NCI-H1694 treated with DMSO at 0.1 percent for 48 hours (cell line): ENCODE results near the gene PCBD2.
"Not testable (repeated sequence)": the region's sequence is repeated elsewhere in the genome, so short reads cannot be mapped to it uniquely, and the experiment has no call there.

ENCODE experiments used
- DNase-seq: peaks from one replicate; lab custom pipeline; 2025; lab: John Stamatoyannopoulos, UW

PCBD2 gene

DNA sequence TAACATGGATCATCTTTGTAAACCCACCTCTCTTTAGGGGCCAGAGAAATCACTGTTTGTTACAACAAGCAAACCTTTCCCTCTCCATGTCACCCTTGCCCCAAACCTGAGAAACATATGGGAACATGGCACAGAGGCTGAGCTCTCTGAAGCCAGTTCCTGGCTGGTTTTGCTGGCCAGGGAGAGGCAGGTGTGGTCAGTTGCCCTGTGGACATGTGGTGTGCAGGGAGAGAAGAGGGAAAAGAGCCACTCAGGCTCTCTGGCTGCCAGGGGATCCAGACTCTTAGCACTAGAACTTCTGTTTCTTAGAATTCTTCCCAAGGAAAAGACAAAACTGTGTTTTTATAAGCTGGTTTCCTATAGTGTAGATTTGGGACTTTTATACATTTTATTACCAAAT lies 58.2 kb downstream of the PCBD2 start:
- DNase-seq = no peak

DNA sequence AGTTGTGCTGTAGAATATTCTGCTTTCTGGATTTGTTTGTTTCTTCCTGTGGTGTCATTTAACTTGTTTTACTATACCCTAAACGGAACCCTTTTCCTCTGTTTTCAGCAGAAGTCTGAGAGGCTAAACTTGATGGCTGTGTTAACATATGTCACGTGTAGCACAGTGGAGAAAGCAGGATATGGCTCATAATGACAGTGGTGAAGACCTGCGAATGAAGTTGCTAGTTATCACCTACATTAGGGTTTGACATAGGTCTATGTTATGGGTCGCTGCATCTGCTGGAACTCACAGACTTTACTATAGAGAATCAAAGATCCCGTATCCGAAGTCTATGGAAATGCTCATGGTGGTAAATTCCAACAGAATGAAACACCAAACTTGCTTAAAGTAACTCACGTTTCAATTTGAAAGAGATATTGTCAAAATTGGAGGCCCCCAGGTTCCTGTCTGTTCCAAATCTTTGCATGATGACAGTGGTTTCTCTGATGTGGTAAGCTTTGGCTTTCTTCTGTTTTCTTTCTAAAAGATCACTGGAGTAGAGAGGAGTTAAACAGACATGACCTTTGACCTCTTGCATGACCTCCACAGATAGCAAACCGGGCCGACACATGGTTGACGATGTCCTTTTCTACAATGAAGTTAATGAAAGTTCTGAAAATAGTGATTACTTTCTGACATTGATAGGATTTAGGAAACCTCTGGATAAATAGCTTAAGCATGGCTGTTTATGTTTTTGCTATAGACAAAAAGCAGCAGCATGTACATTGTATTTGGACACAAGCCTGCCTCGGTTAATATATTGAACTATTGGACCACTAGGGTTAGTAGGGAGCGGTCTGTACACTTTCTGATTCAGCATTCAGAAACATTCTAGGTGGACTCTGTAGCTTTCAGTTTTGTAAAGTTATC lies 59.7 kb downstream of the PCBD2 start:
- DNase-seq = no peak

DNA sequence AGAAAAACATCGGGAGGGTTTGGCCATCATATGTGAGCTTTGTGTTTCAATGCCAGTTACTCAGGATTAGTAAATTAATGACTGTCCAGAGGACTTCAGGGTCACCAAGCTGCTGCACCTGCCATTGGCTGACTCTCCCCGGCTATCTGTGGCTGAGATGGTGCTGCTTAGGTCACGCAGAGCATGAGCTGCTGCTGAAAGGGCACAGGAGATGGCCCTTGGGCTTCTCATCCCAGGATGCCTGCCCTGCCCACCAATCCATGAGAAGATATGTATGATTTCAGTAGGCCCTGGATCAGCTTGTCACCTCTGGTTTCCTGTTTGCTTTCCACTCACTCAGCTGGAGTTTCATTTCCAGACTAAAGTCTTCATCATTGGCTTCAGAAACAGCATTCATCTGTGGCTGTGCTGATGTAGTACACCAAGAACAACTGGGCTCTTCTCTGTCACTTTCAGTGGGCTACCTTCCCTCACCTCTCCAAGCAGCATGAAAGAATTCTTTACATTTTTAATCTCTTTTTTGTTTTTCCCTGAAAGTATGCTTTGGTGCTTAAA lies 60.4 kb downstream of the PCBD2 start:
- no peak for DNase-seq

DNA sequence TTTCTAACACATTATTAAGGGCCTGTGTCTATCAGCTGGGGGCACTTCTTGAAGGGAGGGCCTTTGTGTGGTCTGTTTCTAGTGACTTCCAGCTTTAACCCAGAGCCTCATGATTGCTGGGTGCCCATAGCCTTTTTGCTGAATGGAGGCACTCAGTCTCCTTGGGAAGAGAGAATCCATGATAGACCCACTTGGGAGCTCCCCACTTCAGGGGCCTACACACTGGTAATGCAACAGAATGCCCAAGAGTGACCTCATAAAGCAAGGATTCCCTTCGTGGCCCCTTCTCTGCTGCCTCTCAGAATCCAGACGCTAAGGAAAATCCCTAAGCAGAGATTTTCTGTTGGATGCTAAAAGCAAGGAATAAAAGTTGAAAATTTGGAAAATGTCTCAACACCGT lies 62.7 kb downstream of the PCBD2 start, which contains the start of gene CATSPER3:
Gene CATSPER3 (plus strand): TSS at position 301 of the 400 bp plus-strand sequence. CDS start 85 bp downstream, at position 386.
- no peak for DNase-seq

DNA sequence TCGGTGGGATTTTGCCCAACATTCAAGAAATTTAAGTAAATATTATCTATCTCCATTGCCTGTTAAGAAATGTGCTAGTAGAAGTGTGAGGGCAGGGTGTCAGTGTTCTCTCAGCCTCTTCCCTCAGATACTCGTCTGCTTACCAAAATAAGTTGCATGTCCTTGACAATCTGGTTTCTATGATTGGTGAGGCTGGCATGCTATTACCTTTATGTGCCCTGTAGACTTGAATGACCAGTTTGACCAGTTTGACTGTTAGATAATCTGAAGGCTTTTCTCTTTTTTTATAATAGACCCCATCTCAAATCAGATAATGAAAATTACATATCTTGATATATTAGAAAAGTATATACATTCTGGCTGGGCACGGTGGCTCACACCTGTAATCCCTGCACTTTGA lies 63.1 kb downstream of the PCBD2 start:
- no peak for DNase-seq

DNA sequence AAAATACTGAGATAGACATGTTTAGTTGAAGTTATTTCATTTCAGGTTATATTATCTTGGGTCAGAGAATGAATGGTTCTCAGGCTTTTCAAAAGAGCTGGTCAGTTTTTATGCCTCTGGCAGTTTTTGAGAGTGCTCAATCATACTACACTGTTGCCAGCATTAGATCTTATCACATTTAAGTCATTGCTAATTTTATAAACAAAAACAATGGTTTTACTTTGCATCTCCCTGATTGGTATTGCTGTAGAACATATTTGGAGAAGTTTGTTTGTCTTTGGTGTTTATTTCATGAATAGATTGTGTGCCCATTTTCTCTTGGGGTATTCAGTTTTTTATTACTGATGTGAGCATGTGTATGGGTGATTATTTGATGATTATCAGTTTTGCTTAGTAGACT lies 64.2 kb downstream of the PCBD2 start:
- DNase-seq = no peak

DNA sequence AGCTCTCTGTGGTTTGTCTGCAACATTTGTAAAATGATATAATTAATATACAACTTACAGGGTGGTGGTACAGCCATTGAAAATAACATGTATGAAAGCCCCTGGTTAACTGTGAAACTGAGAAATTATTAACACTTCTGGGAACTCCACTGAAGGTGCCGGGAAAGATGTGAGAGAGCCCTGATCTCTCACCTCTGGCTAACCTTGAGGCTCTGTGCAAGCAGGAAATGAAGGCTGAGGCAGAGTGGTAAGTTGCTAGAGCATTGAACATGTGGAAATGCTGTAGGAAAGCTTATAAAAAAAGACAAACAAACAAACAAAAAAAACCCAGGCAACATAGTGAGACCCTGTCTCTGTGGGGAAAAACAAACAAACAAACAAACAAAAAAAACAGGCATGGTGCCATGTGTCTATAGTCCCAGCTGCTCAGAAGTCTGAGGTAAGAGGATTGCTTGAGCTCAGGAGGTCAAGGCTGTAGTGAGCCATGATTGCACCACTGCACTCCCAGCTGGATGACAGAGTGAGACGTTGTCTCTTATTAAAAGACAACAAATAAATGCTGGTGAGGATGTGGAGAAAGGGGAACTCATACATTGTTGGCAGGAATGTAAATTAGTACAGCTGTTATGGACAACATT lies 70.3 kb downstream of the PCBD2 start:
- no peak for DNase-seq

DNA sequence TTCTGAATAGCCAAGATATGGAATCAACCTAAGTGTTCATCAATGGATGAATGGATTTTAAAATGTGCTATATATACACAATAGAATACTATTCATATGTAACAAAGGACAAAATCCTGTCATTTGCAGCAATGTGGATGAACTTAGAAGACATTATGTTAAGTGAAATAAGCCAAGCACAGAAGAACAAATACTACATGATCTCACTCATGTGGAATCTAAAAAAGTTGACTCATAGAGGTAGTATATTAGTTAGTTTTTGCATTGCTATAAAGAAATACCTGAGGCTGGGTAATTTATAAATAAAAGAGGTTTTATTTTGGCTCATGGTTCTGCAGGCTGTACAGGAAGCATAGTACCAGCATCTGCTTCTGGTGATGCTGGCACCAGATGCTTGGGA lies 70.9 kb downstream of the PCBD2 start:
- no peak for DNase-seq

DNA sequence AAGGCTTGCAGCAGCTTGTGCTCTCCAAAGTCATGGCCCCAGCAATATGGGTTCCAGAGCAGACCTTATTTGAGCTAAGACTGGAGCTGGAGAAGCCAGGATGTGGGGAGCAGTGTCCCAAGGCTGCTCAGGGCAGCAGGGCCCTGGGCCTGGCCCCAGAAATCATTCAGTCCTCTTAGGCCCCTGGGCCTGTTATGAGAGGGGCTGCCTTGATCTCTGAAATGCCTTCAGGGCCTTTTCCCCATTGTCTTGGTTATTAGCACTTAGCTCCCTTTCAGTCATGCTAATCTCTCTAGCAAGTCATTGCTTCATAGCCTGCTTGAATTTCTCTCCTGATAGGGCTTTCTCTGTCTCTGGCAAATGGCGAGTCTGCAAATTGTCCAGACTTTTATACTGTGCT lies 71.9 kb downstream of the PCBD2 start:
- DNase-seq = no peak

DNA sequence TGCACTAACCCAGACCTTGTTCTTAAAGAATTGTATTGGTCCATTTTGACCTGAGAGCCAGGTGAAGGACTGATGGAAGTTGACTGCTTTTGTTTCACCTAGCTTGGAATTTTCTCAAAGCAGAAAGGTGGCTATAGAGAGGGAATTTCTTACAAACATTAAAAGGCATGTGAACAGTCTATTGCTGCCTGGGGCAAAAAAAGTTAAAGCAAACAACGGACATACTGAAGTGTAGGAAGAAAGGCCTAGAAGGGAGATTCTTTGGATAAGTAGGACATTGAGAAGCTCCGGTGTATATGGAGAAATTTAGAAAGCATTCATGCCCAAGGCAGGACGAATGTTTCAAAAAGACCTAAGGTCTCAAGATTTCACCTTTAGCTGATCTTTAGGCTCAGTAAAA lies 74.5 kb downstream of the PCBD2 start:
- no peak for DNase-seq

DNA sequence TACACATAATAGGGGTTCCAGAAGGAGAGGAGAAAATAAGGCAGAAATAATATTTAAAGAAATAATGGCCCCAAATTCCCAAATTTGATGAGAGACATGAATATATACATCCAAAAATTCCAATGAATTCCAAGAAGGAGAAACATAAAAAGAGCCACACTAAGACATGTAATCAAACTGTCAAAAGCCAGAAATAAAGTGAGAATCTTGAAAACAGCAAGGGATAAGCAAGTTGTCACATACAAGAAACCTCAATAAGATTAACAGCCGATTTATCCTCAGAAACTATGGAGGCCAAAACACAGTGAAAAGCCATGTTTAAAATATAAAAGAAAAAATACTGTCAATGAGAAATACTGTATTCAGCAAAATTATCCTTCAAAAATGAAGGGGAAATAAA lies 77.3 kb downstream of the PCBD2 start:
- no peak for DNase-seq

DNA sequence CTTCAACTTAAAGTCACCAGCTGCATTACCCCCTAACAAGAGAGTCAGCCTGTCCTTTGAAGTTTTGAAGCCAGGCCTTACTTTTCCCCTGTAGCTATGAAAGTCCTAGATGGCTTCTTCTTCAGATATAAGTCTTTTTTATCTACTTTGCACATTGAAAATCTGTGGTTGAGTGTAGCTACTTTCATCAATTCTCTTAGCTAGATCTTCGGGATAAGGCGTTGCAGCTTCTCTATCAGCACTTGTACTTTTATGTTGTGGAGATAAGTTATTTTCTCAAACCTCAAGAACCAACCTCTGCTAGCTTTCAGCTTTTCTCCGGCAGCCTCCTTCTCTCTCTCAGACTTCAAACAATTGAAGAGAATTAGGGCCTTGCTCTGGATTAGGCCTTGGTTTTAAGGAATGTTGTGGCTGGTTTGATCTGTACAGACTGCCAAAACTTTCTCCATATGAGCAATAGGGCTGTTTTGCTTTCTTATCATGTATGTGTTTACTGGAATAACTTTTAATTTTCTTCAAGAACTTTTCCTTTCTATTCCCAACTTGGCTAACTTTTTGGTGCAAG lies 84.4 kb downstream of the PCBD2 start:
- DNase-seq = no peak

DNA sequence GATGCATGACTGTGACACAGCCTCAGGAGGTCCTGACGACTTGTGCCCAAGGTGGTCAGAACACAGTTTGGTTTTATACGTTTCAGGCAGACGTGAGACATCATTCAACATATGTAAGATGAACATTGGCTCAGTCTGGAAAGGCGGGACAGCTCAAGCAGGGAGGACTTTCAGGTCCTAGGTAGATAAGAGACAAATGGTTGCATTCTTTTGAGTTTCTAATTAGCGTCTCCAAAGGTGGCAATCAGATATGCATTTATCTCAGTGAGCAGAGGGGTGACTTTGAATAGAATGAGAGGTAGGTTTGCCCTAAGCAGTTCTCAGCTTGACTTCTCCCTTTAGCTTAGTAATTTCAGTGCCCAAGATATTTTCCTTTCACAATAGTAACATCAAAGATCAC lies 85.3 kb downstream of the PCBD2 start:
- DNase-seq = not testable (repeated sequence)

DNA sequence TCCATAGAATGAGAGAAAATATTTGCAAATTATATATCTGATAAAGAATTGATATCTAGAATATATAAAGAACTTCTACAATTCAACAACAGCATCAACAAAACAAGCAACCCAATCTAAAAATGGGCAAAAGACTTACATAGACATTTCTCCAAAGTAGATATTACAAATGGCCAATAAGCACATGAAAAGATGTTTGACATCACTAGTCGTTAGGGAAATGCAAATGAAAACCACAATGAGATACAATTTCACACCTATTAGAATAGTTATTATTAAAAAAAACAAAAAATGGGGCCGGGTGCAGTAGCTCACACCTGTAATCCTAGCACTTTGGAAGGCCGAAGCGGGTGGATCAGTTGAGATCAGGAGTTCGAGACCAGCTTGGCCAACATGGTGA lies 87.2 kb downstream of the PCBD2 start:
- no peak for DNase-seq

DNA sequence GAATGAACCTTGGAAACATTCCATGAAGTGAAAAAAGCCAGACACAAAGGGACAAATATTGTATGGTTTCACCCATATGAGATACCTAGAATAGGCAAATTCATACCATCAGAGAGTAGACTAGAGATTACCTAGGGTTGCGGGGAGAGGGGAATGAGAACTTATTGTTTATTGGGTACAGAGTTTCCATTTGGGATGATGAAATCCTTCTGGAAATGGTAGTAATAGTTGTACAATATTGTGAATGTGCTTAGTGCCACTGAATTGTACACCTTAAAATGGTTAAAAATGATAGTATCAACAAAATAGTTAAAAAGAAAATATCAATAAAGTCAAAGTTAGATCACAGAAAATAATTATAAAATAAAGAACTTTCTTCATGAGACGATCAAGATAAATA lies 88.2 kb downstream of the PCBD2 start:
- no peak for DNase-seq

DNA sequence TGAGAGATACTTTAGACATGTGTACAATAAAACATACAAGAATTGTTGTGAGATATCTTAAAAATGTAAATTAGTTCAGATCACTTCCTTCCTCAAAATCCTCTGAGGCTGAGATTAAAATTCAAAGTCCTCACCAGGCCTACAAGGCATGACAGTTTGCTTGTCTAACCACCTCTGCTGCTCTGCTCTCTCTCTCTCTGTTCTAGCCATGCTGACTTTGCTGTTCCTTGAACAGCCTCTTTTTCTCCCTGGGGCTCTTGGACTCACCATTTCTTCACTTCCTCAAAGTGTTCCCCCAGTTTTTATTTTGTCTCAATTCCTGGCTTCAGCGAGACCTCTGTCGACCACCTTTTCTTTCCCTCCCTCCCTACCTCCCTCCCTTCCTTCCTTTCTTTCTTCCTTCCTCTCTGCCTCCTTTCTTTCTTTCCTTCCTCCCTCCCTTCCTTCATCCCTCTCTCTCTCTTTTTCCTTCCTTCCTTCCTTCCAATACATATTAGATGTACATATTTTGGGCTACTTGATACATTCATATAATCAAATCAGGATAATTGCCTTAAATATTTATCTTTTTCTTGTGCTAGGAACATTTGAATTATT lies 89.7 kb downstream of the PCBD2 start:
- no peak for DNase-seq

DNA sequence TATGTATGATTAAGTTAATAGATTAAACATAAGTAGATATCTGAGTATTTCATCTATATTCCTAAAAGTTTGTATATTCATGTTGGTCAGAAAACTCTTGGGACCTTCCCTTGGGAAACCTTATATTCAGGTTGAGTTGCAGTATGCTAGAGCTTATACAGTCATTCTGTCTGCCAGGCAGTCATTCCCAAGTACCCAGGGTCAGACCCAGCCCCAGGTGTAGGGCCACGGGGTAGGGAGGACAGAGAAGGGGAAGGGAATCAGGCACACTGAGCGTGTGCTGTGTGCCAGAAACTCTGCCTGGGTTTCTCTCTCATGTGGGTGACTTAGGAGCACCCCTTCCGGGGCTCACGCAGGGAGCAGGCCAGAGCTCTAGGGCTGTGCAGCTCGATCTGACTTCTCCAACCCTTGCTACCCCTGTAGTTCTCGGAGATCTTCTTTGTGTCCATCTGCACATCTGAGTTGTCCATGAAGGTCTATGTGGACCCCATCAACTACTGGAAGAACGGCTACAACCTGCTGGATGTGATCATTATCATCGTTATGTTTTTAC lies 91.0 kb downstream of the PCBD2 start:
- DNase-seq = no peak

DNA sequence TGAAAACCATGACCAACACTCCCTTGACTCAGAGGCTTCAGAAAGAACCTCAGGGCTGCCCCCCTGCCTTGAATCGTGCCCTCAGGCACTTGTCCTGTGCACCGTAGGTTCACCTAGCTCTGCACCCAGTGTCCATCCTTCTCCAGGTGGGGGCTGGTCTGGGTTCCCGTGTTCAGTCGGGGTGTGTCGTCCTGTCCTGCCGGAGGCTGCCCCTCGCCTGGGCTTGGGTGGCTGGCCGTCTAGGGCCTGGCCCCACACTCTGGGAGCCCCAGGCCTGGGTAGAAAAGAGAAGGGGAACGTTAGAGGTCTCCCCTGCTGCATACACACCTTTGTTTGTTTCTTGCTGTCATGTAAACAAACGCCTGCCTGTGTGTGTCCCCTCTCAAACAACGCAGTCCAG lies 92.1 kb downstream of the PCBD2 start:
- no peak for DNase-seq

DNA sequence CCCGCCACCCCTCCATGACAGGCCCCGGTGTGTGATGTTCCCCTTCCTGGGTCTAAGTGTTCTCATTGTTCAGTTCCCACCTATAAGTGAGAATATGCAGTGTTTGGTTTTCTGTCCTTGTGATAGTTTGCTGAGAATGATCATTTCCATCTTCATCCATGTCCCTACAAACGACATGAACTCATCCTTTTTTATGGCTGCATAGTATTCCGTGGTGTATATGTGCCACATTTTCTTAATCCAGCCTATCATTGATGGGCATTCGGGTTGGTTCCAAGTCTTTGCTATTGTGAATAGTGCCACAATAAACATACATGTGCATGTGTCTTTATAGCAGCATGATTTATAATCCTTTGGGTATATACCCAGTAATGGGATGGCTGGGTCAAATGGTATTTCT lies 93.1 kb downstream of the PCBD2 start:
- not testable (repeated sequence) for DNase-seq

DNA sequence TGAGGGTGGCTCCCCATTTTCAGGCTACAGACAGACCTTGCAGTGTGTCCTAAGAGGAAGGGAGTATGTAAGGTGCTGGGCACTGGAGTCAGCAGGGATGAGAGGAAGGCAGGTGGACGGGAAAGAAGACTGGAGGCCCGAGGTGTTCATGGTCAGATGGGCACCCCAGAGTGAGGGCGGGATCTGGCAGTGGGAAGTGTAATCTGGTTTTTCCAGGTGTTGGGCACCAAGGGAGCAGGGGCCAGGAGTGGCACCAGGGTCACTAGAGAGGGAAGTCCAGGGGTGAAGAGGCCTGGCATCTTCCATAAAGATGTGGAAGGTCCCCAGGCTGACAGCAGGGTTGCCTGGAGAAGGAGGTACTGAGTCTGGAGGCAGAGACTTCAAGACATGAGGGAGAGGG lies 99.4 kb downstream of the PCBD2 start:
- DNase-seq = no peak

DNA sequence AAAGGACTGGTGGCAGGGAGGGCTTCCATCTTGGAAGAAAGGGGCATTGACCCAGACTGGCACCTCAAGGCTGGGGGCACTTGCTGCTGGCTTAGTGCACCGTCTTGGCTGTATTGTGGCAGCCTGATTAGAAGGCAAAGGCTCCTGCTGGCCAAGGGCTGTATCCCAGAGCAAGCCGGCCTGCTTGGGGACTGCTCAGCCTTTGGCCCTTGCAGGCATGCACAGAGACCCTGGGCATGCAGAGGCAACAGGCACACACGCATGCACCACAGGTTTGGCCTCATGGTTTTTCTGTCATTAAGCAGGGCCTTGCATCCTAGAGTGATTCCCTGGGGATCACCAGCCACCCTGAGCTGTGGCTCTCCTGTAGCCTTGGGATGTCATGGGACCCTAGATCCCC lies 100.1 kb downstream of the PCBD2 start:
- no peak for DNase-seq

DNA sequence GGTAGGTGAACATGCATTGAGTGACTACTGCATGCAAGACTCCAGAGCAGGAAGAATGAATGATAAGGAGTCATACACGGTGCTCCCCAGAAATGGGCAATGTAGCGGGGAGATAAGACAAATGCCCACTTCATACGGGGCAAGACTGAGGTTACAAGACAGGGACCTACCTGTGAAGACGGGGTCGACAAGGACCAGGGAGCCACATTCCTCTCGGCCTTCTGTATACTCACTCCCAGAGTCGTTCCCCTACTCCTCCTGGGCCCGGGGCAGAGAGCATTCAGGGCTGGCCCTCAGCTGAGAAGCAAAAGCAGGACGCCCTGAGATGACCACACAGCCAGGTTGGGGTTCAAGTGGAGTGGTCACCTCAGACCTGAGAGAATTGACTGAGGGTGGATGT lies 102.4 kb downstream of the PCBD2 start:
- no peak for DNase-seq
